Loucy (cell line): ENCODE data around the gene GTF2A1.

Experiments
- EZH2phosphoT487 ChIP-seq: fragments of 200-600 bp; IDR thresholded peaks from 2 replicates; pipeline ENCODE4 v1.6.1; 2018; ENCODE audit warnings: antibody characterized with exemption, mild to moderate bottlenecking, moderate library complexity, borderline replicate concordance
- TF ChIP-seq, protein P1 (sequence below): fragments of 200-600 bp; sonication (generic); conservative IDR thresholded peaks from 2 replicates; pipeline ENCODE4 v1.5.1; 2014; ENCODE audit warnings: mild to moderate bottlenecking, antibody characterized with exemption, low read length

DNA sequence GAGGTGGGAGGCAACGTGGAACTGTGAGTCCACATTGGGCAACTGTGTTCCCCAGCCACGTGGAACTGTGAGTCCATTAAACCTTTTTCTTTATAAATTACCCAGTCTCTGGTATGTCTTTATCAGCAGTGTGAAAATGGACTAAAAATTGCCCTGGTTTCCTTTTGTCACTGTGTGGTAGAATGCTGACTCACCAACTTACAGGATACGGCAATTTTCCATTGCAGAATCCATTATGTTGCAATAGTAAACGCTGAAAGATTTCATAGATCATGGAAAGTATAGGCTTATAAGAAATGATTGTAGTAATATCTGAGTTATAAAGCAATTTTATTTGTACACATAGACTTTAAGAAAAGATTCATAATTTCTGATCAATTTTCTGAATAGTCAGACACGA, 93.0 kb downstream of the GTF2A1 start:
- TF ChIP-seq, protein P1, sequence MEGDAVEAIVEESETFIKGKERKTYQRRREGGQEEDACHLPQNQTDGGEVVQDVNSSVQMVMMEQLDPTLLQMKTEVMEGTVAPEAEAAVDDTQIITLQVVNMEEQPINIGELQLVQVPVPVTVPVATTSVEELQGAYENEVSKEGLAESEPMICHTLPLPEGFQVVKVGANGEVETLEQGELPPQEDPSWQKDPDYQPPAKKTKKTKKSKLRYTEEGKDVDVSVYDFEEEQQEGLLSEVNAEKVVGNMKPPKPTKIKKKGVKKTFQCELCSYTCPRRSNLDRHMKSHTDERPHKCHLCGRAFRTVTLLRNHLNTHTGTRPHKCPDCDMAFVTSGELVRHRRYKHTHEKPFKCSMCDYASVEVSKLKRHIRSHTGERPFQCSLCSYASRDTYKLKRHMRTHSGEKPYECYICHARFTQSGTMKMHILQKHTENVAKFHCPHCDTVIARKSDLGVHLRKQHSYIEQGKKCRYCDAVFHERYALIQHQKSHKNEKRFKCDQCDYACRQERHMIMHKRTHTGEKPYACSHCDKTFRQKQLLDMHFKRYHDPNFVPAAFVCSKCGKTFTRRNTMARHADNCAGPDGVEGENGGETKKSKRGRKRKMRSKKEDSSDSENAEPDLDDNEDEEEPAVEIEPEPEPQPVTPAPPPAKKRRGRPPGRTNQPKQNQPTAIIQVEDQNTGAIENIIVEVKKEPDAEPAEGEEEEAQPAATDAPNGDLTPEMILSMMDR = no peak
- TF ChIP-seq EZH2phosphoT487 = no peak
